ENCODE results near the gene TFPI.

GRCh38 chr2:187523325-187523724, 30.9 kb downstream of the TFPI start:
- no peak for TF ChIP-seq CTCF (IDR thresholded peaks at IDR 0.05)
- no peak for TF ChIP-seq MYBL2 (CRISPR knock-in tag; IDR thresholded peaks at IDR 0.05)
- TF ChIP-seq MLX (CRISPR knock-in tag; IDR thresholded peaks at IDR 0.05): no peak
